Upper lobe of left lung (tissue), 4 donors: ENCODE measurements around the gene TEDC2.

Source experiments
- CTCF ChIP-seq, 6 experiments: fragments of 450-650 bp in 4 of 6; fragments of 200-600 bp in 2 of 6; sonication (generic) in 2 of 6; IDR thresholded peaks; one replicate each; pipeline ENCODE4 v1.5.1; 2016 to 2019; ENCODE audit warnings: antibody characterized with exemption in 6 of 6
- EP300 ChIP-seq, 4 donors: sonication (generic); formaldehyde crosslinking; IDR thresholded peaks; one replicate each; pipeline ENCODE4 v1.5.1; 2017; ENCODE audit warnings: antibody characterized with exemption in 4 of 4, control low read depth in 2 of 4
- POLR2A ChIP-seq, 4 donors: fragments of 450-650 bp; IDR thresholded peaks; one replicate each; pipeline ENCODE4 v1.5.1; 2016 to 2017; ENCODE audit warnings: antibody characterized with exemption in 4 of 4, mild to moderate bottlenecking in 2 of 4
- POLR2AphosphoS5 ChIP-seq, 2 donors: sonication (generic); formaldehyde crosslinking; IDR thresholded peaks; one replicate each; pipeline ENCODE4 v1.5.1; 2017; ENCODE audit warnings: antibody characterized with exemption in 2 of 2

DNA sequence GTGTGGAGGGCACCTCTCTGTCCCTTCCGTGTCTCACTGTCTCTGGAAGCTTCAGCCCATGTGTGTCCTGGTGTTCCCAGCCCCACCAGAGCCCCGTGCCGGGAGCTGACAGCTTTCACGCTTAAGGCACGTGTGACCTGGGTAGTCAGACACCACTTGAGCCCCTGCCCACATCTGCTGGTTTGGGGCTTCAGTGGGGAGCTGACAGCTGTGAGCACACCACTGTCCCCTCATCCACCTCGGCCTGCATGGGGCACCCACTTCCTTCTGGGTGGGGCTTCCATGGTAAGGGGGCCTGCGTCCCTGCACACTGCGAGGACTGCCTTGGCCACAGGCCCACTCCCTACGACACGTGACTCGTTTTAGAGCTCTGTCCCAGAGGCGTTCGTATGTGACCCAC lies 2.6 kb upstream of the TEDC2 start:
- TF ChIP-seq CTCF (IDR thresholded peaks at IDR 0.05), result no peak
- no peak for TF ChIP-seq POLR2AphosphoS5 (IDR thresholded peaks at IDR 0.05)
- TF ChIP-seq EP300 (IDR thresholded peaks at IDR 0.05), result no peak
- TF ChIP-seq POLR2A (IDR thresholded peaks at IDR 0.05), result no peak
